Fibroblast of villous mesenchyme (primary cell): ENCODE data around the gene DNAJC15. TPM values are rescaled to one million over a fixed set of nuclear protein-coding genes. Genes with fewer than 3 reads are reported as not detected.

ENCODE experiments used
- DNase-seq: peaks from one replicate; pipeline ENCODE4 v3.0.0-alpha.2; 2010; ENCODE audit warnings: low read depth
- H3K4me3 ChIP-seq: 2 replicates; pipeline ENCODE4 v1.5.1; 2011; ENCODE audit warnings: low read depth, mild to moderate bottlenecking, low read length
- CTCF ChIP-seq: IDR thresholded peaks from 2 replicates; pipeline ENCODE4 v1.5.1; 2012; ENCODE audit warnings: low read depth, mild to moderate bottlenecking, low read length; ENCODE audit not compliant: insufficient read depth
- total RNA-seq: library from RNA; depleted of rRNA; stranded (reverse); fragments of >200 nt; gene quantifications from 2 replicates; pipeline ENCODE4 v1.2.3, GENCODE V29; 2012

Gene DNAJC15
- total RNA-seq, 1 donor = 4.7 TPM

DNA sequence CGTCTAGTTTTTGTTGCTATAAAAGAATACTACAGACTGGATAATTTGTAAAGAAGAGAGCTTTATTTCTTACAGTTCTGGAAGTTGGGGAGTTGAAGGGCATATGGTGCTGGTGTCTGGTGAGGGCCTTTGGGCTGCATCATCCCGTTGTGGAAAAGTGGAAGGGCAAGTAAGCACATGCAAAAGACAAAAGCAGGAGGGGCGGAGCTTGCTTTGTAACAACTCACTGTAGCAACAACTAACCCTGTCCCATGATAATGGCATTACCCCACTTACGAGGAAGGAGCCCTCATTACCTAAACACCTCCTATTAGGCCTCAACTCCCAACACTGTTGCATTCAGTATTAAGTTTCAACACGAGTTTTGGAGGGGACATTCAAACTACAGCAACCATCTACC is 7.2 kb upstream of the DNAJC15 start:
- TF ChIP-seq CTCF = no peak
- DNase-seq = no peak
- no peak overlapping the region for H3K4me3 ChIP-seq

DNA sequence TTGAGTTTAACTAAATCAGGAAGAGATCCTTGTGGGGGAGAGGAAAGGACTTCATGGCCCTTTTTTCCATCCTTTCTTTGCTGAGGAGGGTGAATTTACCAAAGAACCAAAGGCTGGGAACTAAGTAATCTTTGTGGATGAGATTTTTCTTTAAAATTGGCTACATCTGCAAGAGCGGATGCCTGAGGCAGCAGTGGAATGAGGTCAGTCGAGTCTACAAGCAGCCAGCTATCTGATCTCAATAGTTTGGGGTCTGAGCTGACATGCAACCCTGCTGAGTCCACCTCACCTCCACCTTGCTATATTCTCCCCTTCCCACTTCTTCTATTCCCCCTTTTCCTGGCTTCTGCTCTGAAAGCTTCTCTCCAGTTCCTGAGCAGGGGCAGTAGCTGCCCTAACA is 3.6 kb upstream of the DNAJC15 start:
- DNase-seq = no peak
- TF ChIP-seq CTCF = no peak
- no peak overlapping the region for H3K4me3 ChIP-seq

- no peak for DNase-seq
- no peak for TF ChIP-seq CTCF
- no peak overlapping the region for H3K4me3 ChIP-seq
Measured at GRCh38 chr13:43020794-43021193, 2.6 kb upstream of the DNAJC15 start.

GRCh38 chr13:43021926-43022670 is 1.3 kb upstream of the DNAJC15 start:
- no peak for TF ChIP-seq CTCF
- H3K4me3 ChIP-seq = no peak overlapping the region
- DNase-seq = peak; percentile 91

- TF ChIP-seq CTCF = no peak
- DNase-seq = no peak
- peak overlapping the region; percentile 61 for H3K4me3 ChIP-seq
Measured at GRCh38 chr13:43022934-43023288, 475 bp upstream of the DNAJC15 start.

- no peak for DNase-seq
- H3K4me3 ChIP-seq = no peak overlapping the region
- TF ChIP-seq CTCF = no peak
Measured at GRCh38 chr13:43026262-43026661, 2.9 kb downstream of the DNAJC15 start.

GRCh38 chr13:43030548-43030947 is 7.2 kb downstream of the DNAJC15 start:
- no peak overlapping the region for H3K4me3 ChIP-seq
- TF ChIP-seq CTCF = no peak
- DNase-seq = no peak
